GM23248 (cell line): Measurements from ENCODE around the gene SEMA3C. TPM values are rescaled to one million over a fixed set of nuclear protein-coding genes. Genes with fewer than 3 reads are reported as not detected.

ENCODE experiments used
- DNase-seq: peaks from one replicate; pipeline ENCODE4 v3.0.0-alpha.2; 2015
- H2AFZ ChIP-seq: fragments of 200-600 bp; sonication (generic); 2 replicates; pipeline ENCODE4 v1.6.1; 2016; ENCODE audit warnings: antibody characterized with exemption
- H3F3A ChIP-seq: fragments of 200-600 bp; sonication (generic); 2 replicates; pipeline ENCODE4 v1.6.1; 2016; ENCODE audit warnings: mild to moderate bottlenecking, antibody characterized with exemption, mixed run types; ENCODE audit not compliant: insufficient read depth
- H3K27ac ChIP-seq: fragments of 200-600 bp; sonication (generic); 2 replicates; pipeline ENCODE4 v1.5.1; 2016; ENCODE audit warnings: mild to moderate bottlenecking
- H3K27me3 ChIP-seq: fragments of 200-600 bp; sonication (generic); replicated peaks from 2 replicates; pipeline ENCODE4 v1.6.1; 2016; ENCODE audit warnings: mild to moderate bottlenecking; ENCODE audit not compliant: insufficient read depth
- H3K36me3 ChIP-seq: fragments of 200-600 bp; sonication (generic); 2 replicates; pipeline ENCODE4 v1.6.1; 2016; ENCODE audit warnings: low read depth, mild to moderate bottlenecking
- H3K4me1 ChIP-seq: fragments of 200-600 bp; sonication (generic); 2 replicates; pipeline ENCODE4 v1.6.1; 2016; ENCODE audit warnings: mild to moderate bottlenecking; ENCODE audit not compliant: insufficient read depth
- H3K4me2 ChIP-seq: fragments of 200-600 bp; sonication (generic); one replicate; pipeline ENCODE4 v1.6.1; 2016; ENCODE audit warnings: mild to moderate bottlenecking; ENCODE audit not compliant: unreplicated experiment
- H3K4me3 ChIP-seq: fragments of 200-600 bp; sonication (generic); 2 replicates; pipeline ENCODE4 v1.5.1; 2016; ENCODE audit warnings: mild to moderate bottlenecking
- H3K79me2 ChIP-seq: fragments of 200-600 bp; sonication (generic); 2 replicates; pipeline ENCODE4 v1.6.1; 2016; ENCODE audit warnings: mild to moderate bottlenecking; ENCODE audit not compliant: insufficient read depth
- H3K9ac ChIP-seq: fragments of 200-600 bp; sonication (generic); 2 replicates; pipeline ENCODE4 v1.6.1; 2016; ENCODE audit warnings: mild to moderate bottlenecking
- H3K9me2 ChIP-seq: fragments of 200-600 bp; sonication (generic); 2 replicates; pipeline ENCODE4 v1.6.1; 2016; ENCODE audit warnings: mixed run types, mild to moderate bottlenecking, moderate library complexity; ENCODE audit not compliant: insufficient read depth
- H3K9me3 ChIP-seq: fragments of 200-600 bp; sonication (generic); one replicate; pipeline ENCODE4 v1.6.1; 2017; ENCODE audit warnings: low read depth
- H4K20me1 ChIP-seq: fragments of 200-600 bp; sonication (generic); 2 replicates; pipeline ENCODE4 v1.6.0; 2016; ENCODE audit not compliant: insufficient read depth
- EZH2 ChIP-seq: fragments of 200-600 bp; sonication (generic); IDR thresholded peaks from 2 replicates; pipeline ENCODE4 v1.6.1; 2018; ENCODE audit warnings: antibody characterized with exemption, mild to moderate bottlenecking; ENCODE audit not compliant: insufficient read depth, poor library complexity, severe bottlenecking
- EZH2phosphoT487 ChIP-seq: fragments of 200-600 bp; sonication (generic); IDR thresholded peaks from 2 replicates; pipeline ENCODE4 v1.6.1; 2018; ENCODE audit warnings: antibody characterized with exemption, moderate library complexity, mild to moderate bottlenecking, low read depth; ENCODE audit not compliant: insufficient read depth
- WGBS, 2 experiments: methylation state at CpG; one replicate each; pipeline ENCODE4 v1.1.6; 2015 to 2017; ENCODE audit warnings: low lambda C conversion rate in 2 of 2, low coverage in 1 of 2; ENCODE audit errors: missing lambda C conversion rate in 2 of 2; 5-methylcytosine and 5-hydroxymethylcytosine counted together
- in situ Hi-C: fragments of 300-500 bp; cut with MboI; formaldehyde crosslinking; loops from 2 replicates; pipeline ENCODE4 v1.15.0; 2020
- polyA plus RNA-seq: library from polyadenylated mRNA; unstranded; fragments of >200 nt; fragmentation: Nextera tagmentation; extraction: Ambion mirVana; gene quantifications from 2 replicates; pipeline ENCODE4 v1.2.1, GENCODE V29; 2016
- total RNA-seq: library from RNA; depleted of rRNA; stranded (reverse); fragments of >200 nt; shearing (Covaris generic); gene quantifications from 2 replicates; pipeline ENCODE4 v1.2.3, GENCODE V29; 2014

SEMA3C gene
- total and polyA plus RNA-seq, 2 experiments from 2014 or later = 316 to 612 TPM

DNA sequence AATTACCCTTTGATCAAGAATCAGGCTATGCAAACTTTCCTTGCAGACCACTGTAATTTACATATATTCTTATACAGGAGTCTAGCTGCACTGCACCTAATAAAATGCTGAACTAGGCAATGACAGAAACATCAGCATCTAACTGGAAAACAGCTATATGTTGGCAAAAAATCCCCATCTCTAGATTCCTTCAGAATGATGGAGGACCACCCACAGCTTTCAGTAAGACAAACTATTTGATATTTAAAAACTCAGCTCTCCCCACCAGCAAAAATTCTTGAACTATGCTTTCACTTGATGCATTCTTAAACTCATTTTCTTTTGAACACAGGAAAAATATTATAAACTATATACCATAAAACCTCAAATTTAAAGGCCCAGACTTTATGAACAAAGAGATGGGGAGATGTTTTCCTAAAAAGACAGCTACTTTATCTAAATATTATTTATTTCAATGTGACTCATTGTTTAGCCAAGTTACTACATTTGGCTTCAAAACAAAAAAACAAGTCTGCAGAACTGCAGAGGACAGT lies 77.4 kb downstream of the SEMA3C start:
- peaks cover 24% of the 10 kb centered on the region for H3K36me3 ChIP-seq
- no peak overlapping the region for H3K27ac ChIP-seq
- H3K4me1 ChIP-seq = peaks cover 26% of the 10 kb centered on the region
- H3K4me2 ChIP-seq = no peak overlapping the region
- no peak overlapping the region for H2AFZ ChIP-seq
- peaks cover 31% of the 10 kb centered on the region for H3F3A ChIP-seq
- no peak overlapping the region for H3K4me3 ChIP-seq
- H4K20me1 ChIP-seq = peaks cover 35% of the 10 kb centered on the region; the same call in 1 of the 2 replicates
- peak; percentile 47 for DNase-seq
- H3K9ac ChIP-seq = no peak overlapping the region
- no peaks in the 10 kb centered on the region for H3K9me3 ChIP-seq
- peaks cover 100% of the 10 kb centered on the region for H3K79me2 ChIP-seq
- in situ Hi-C loops = no loop called here
- H3K27me3 ChIP-seq = no peaks in the 10 kb centered on the region
- no peaks in the 10 kb centered on the region for H3K9me2 ChIP-seq
- TF ChIP-seq EZH2phosphoT487 = no peak
- no peak for TF ChIP-seq EZH2

DNA sequence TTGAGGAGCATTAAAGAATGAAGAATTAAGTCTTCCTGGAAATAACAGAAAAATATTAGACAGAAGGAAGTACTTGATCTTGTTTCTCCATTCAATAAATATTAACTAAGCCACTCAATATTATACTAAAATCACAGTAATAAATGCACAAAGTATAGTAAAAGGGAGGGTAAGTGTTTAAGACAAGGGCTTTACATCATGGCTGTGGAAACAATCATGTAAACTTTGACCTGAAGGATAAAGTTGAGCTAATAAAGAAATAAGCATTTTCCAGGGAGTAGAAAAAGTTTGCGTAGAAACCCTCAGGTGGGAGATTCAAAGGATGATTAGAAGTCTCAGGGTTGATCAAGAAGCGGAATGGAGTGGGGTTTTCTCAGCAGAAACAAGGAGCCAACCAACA lies 78.2 kb downstream of the SEMA3C start:
- Histone ChIP-seq H3F3A (peaks cover 33% of the 10 kb centered on the region), H3K79me2 (peaks cover 99% of the 10 kb centered on the region), H3K9me3 (no peaks in the 10 kb centered on the region), H4K20me1 (peaks cover 35% of the 10 kb centered on the region; the same call in 1 of the 2 replicates), H3K4me3 (no peak overlapping the region), H3K27ac (no peak overlapping the region), H3K4me2 (no peak overlapping the region), H2AFZ (no peak overlapping the region), H3K27me3 (no peaks in the 10 kb centered on the region), H3K36me3 (peaks cover 26% of the 10 kb centered on the region), H3K9ac (no peak overlapping the region), H3K4me1 (peaks cover 24% of the 10 kb centered on the region), H3K9me2 (no peaks in the 10 kb centered on the region)
- 94 to 95% methylated on average over 2 of the region's 2 CpGs for WGBS, 2 experiments
- no peak for TF ChIP-seq EZH2phosphoT487
- TF ChIP-seq EZH2 = no peak
- DNase-seq = no peak
- in situ Hi-C loops = no loop called here

GRCh38 chr7:80839855-80840254 lies 79.0 kb downstream of the SEMA3C start:
- no peak for DNase-seq
- Histone ChIP-seq H3K79me2 (peaks cover 99% of the 10 kb centered on the region), H3K9ac (no peak overlapping the region), H3K4me3 (no peak overlapping the region), H2AFZ (no peak overlapping the region), H3F3A (peaks cover 42% of the 10 kb centered on the region), H3K27me3 (no peaks in the 10 kb centered on the region), H3K9me3 (no peaks in the 10 kb centered on the region), H4K20me1 (peaks cover 35% of the 10 kb centered on the region; the same call in 1 of the 2 replicates), H3K9me2 (no peaks in the 10 kb centered on the region), H3K36me3 (peaks cover 30% of the 10 kb centered on the region), H3K4me2 (no peak overlapping the region), H3K4me1 (peaks cover 25% of the 10 kb centered on the region), H3K27ac (no peak overlapping the region)
- TF ChIP-seq EZH2 = no peak
- TF ChIP-seq EZH2phosphoT487 = no peak
- in situ Hi-C loops = no loop called here

- peaks cover 20% of the 10 kb centered on the region for H3K36me3 ChIP-seq
- H3K4me3 ChIP-seq = no peak overlapping the region
- no peaks in the 10 kb centered on the region for H3K9me2 ChIP-seq
- no peaks in the 10 kb centered on the region for H3K9me3 ChIP-seq
- peaks cover 99% of the 10 kb centered on the region for H3K79me2 ChIP-seq
- 70 to 72% methylated on average over 2 of the region's 2 CpGs for WGBS, 2 experiments
- no peak for DNase-seq
- in situ Hi-C loops = no loop called here
- H3K27me3 ChIP-seq = no peaks in the 10 kb centered on the region
- H3K27ac ChIP-seq = no peak overlapping the region
- peaks cover 35% of the 10 kb centered on the region; the same call in 1 of the 2 replicates for H4K20me1 ChIP-seq
- no peak overlapping the region for H2AFZ ChIP-seq
- no peak overlapping the region for H3K4me2 ChIP-seq
- H3K9ac ChIP-seq = no peak overlapping the region
- H3K4me1 ChIP-seq = peaks cover 37% of the 10 kb centered on the region
- TF ChIP-seq EZH2phosphoT487 = no peak
- TF ChIP-seq EZH2 = no peak
- peaks cover 54% of the 10 kb centered on the region for H3F3A ChIP-seq
Measured at GRCh38 chr7:80838643-80839042, 80.2 kb downstream of the SEMA3C start.

DNA sequence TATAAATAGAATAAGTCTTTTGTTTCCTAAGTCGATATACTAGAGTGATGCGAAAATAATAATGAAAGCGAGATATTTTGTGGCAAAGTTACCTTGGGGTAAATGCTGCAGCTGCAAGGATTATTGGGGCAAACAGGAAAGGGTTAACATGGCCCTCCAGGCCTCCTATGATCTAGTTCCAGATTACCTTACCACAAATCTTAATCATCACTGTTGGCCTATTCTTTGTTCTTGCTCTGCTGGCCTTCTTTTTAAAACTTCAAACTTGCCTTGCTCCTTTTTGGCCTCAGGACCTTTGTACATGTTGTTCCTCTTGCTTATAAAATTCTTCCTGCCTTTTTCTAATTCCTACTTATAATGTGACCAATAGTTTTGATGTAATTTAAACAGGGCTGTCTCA lies 81.5 kb downstream of the SEMA3C start:
- in situ Hi-C loops = no loop called here
- TF ChIP-seq EZH2 (no peak), EZH2phosphoT487 (no peak)
- Histone ChIP-seq H2AFZ (no peak overlapping the region), H3K27ac (no peak overlapping the region), H4K20me1 (peaks cover 27% of the 10 kb centered on the region; the same call in 1 of the 2 replicates), H3K9me3 (no peaks in the 10 kb centered on the region), H3K9ac (no peak overlapping the region), H3K79me2 (peaks cover 99% of the 10 kb centered on the region), H3K4me1 (peaks cover 40% of the 10 kb centered on the region), H3K27me3 (no peaks in the 10 kb centered on the region), H3K9me2 (no peaks in the 10 kb centered on the region), H3F3A (peaks cover 57% of the 10 kb centered on the region), H3K4me2 (no peak overlapping the region), H3K36me3 (peaks cover 20% of the 10 kb centered on the region), H3K4me3 (no peak overlapping the region)
- no peak for DNase-seq
- 93 to 94% methylated on average over 3 of the region's 3 CpGs for WGBS, 2 experiments
